PC-3 (cell line): ENCODE data around the gene POLR2E. TPM values are rescaled to one million over a fixed set of nuclear protein-coding genes. Genes with fewer than 3 reads are reported as not detected.

Experiments used
- ATAC-seq: fragments of 200-7000 bp; cut with Tn5 transposase; 2 replicates; pipeline ENCODE4 v1.9.1; 2020; ENCODE audit warnings: mild to moderate bottlenecking, moderate library complexity
- BruUV-seq: library from RNA; stranded (reverse); fragments of 400-500 nt; replicated peaks from 2 replicates; lab custom pipeline; 2021; lab: Mats Ljungman, UMichigan
- CTCF ChIA-PET: fragments of 300-600 bp; sonication (Branson Sonifier 250); formaldehyde crosslinking; loops from one replicate; lab custom pipeline; 2022; ENCODE audit warnings: antibody characterized with exemption; lab: Charles Lee
- POLR2A ChIA-PET: fragments of 300-600 bp; sonication (Branson Sonifier 250); formaldehyde crosslinking; loops from one replicate; lab custom pipeline; 2022; ENCODE audit warnings: antibody characterized with exemption; ENCODE audit not compliant: unreplicated experiment; lab: Charles Lee
- DNase-seq: peaks from one replicate; pipeline ENCODE4 v3.0.0-alpha.2; 2015
- H2AFZ ChIP-seq: fragments of 300-600 bp; sonication (generic); 2 replicates; pipeline ENCODE4 v1.6.0; 2016; ENCODE audit warnings: antibody characterized with exemption, low read length
- H3F3A ChIP-seq: fragments of 300-600 bp; sonication (generic); one replicate; pipeline ENCODE4 v1.6.0; 2017; ENCODE audit warnings: antibody characterized with exemption, low read length, control low read depth, mild to moderate bottlenecking; ENCODE audit not compliant: unreplicated experiment
- H3K27ac ChIP-seq: fragments of 300-600 bp; sonication (generic); 2 replicates; pipeline ENCODE4 v1.5.1; 2016; ENCODE audit warnings: mild to moderate bottlenecking, low read length
- H3K27me3 ChIP-seq: fragments of 300-600 bp; sonication (generic); 2 replicates; pipeline ENCODE4 v1.6.1; 2016; ENCODE audit warnings: low read length, mixed read lengths
- H3K36me3 ChIP-seq: fragments of 300-600 bp; sonication (generic); 2 replicates; pipeline ENCODE4 v1.6.1; 2016; ENCODE audit warnings: low read depth, mixed run types, low read length, mixed read lengths
- H3K4me1 ChIP-seq: fragments of 300-600 bp; sonication (generic); 2 replicates; pipeline ENCODE4 v1.5.1; 2016; ENCODE audit warnings: low read length; ENCODE audit not compliant: insufficient read depth
- H3K4me2 ChIP-seq: fragments of 300-600 bp; sonication (generic); 2 replicates; pipeline ENCODE4 v1.6.0; 2016; ENCODE audit warnings: low read length
- H3K4me3 ChIP-seq: fragments of 300-600 bp; sonication (generic); 2 replicates; pipeline ENCODE4 v1.5.1; 2016; ENCODE audit warnings: mild to moderate bottlenecking, low read length, mixed read lengths
- H3K79me2 ChIP-seq: fragments of 300-600 bp; sonication (generic); 2 replicates; pipeline ENCODE4 v1.6.1; 2017; ENCODE audit warnings: low read length, mixed read lengths
- H3K9ac ChIP-seq: fragments of 300-600 bp; sonication (generic); 2 replicates; pipeline ENCODE4 v1.6.0; 2016; ENCODE audit warnings: mild to moderate bottlenecking, low read length
- H3K9me2 ChIP-seq: fragments of 300-600 bp; sonication (generic); replicated peaks from 2 replicates; pipeline ENCODE4 v1.6.1; 2016; ENCODE audit warnings: mixed run types, low read length, mixed read lengths
- H3K9me3 ChIP-seq: fragments of 300-600 bp; sonication (generic); 2 replicates; pipeline ENCODE4 v1.6.1; 2016; ENCODE audit warnings: low read length, mixed read lengths
- H4K20me1 ChIP-seq: fragments of 300-600 bp; sonication (generic); 2 replicates; pipeline ENCODE4 v1.6.1; 2016; ENCODE audit warnings: low read length, mixed read lengths
- EZH2 ChIP-seq: fragments of 300-600 bp; sonication (generic); IDR thresholded peaks from one replicate; pipeline ENCODE4 v1.6.1; 2017; ENCODE audit warnings: antibody characterized with exemption, mild to moderate bottlenecking, low read length; ENCODE audit not compliant: unreplicated experiment
- EZH2phosphoT487 ChIP-seq: fragments of 300-600 bp; sonication (generic); IDR thresholded peaks from 2 replicates; pipeline ENCODE4 v1.6.1; 2018; ENCODE audit warnings: mild to moderate bottlenecking, antibody characterized with exemption, low read length, borderline replicate concordance
- intact Hi-C: fragments of 100-400 bp; cut with micrococcal nuclease; formaldehyde crosslinking; loops from 2 replicates; pipeline ENCODE4 v1.9.0; 2023
- total RNA-seq: library from RNA; depleted of rRNA; stranded (reverse); fragments of >200 nt; gene quantifications from 2 replicates; pipeline ENCODE4 v1.2.3, GENCODE V29; 2014
- TF ChIP-seq, protein P1 (sequence below): fragments of 300-600 bp; sonication (generic); conservative IDR thresholded peaks from 2 replicates; pipeline ENCODE4 v1.5.1; 2017; ENCODE audit warnings: antibody characterized with exemption, low read depth, mild to moderate bottlenecking, low read length

The POLR2E gene
- total RNA-seq, 1 experiment from 2014 or later, result 375 TPM

DNA sequence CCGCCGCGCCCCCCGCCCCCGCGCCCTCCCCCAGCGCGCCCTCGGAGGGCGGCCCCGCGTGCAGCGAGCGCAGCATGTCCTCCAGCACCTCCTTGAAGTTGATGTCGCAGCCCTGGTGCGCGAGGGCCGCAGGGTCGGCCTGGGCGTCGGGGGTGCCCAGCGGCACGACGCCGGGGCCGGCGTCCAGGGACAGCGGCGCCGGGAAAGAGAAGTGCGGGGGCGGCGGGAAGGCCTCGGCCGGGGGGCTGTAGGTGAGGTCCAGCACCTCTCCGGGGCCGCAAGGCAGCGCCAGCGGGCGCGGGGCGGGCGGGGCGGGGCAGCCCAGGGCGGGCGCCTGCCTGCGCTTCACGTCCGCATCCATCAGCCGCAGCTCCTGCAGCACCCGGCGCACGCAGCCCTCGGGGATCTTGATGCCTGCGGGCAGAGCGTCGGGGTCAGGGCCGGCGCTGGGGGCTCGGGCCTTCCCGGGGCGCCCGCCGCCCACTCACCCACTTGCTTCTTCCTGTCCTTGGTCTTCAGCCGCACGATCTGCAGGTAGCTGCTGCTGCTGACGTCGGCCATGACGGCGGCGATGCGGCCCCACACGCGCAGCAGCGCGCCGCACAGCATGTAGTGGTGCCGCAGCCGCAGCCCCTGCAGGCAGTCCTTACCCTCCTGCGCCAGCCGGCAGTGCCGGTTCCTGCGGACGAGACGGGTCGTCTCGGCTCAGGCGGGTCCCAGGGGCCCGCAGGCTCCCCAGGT lies 13.3 kb upstream of the POLR2E start:
- ChIA-PET CTCF (no interaction called here), POLR2A (no interaction called here)
- Histone ChIP-seq H3K9me3 (no peaks in the 10 kb centered on the region), H3K27ac (no peak overlapping the region), H4K20me1 (peaks cover 3% of the 10 kb centered on the region; the same call in 1 of the 2 replicates), H3K9ac (no peak overlapping the region), H3K4me2 (no peak overlapping the region), H3K9me2 (no peaks in the 10 kb centered on the region), H3F3A (peaks cover 4% of the 10 kb centered on the region), H3K36me3 (no peaks in the 10 kb centered on the region; the same call in 1 of the 2 replicates), H3K27me3 (no peaks in the 10 kb centered on the region), H3K4me1 (peaks cover 5% of the 10 kb centered on the region), H3K4me3 (no peak overlapping the region), H3K79me2 (peaks cover 6% of the 10 kb centered on the region; the same call in 1 of the 2 replicates), H2AFZ (no peak overlapping the region)
- intact Hi-C loops, result loop anchor here (10.0 kb wide), 1 partner anchor 66 kb away; the partner anchor contains the start of gene SBNO2
- DNase-seq, result no peak
- ATAC-seq, result no peak
- BruUV-seq, result no TSS peak
- TF ChIP-seq EZH2, result no peak
- TF ChIP-seq, protein P1, sequence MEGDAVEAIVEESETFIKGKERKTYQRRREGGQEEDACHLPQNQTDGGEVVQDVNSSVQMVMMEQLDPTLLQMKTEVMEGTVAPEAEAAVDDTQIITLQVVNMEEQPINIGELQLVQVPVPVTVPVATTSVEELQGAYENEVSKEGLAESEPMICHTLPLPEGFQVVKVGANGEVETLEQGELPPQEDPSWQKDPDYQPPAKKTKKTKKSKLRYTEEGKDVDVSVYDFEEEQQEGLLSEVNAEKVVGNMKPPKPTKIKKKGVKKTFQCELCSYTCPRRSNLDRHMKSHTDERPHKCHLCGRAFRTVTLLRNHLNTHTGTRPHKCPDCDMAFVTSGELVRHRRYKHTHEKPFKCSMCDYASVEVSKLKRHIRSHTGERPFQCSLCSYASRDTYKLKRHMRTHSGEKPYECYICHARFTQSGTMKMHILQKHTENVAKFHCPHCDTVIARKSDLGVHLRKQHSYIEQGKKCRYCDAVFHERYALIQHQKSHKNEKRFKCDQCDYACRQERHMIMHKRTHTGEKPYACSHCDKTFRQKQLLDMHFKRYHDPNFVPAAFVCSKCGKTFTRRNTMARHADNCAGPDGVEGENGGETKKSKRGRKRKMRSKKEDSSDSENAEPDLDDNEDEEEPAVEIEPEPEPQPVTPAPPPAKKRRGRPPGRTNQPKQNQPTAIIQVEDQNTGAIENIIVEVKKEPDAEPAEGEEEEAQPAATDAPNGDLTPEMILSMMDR, result no peak
- TF ChIP-seq EZH2phosphoT487, result no peak

DNA sequence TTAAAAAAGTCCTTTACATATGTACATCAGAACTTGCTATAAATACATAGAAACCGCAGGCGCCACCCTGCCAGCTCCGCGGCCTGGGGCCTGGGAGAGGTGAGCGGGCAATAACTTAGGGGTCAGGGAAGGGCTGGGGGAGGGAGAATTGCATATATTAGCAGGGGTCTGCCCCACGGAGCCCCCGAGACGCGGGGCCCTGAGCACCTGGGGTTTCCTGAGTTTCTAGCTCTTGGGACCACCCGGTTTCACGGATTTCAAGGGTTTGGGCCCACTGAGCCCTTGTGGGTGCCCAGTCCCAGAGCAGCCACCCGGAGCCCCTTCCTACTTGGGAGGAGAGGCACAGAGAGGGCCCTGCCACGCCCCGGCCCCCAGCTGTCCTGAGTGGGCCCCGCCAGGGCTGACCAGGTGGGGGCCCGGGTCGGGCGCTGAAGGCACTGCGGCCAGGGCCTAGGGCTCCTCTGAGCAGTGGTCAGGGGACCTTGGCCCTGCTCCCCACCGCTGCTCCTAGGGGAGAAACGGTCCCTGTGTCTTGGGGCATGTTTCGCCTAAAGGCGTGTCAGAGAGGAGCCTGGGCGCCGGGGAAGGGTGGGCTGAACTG lies 12.6 kb upstream of the POLR2E start:
- peaks cover 6% of the 10 kb centered on the region; the same call in 1 of the 2 replicates for H3K79me2 ChIP-seq
- H3K27me3 ChIP-seq, result no peaks in the 10 kb centered on the region
- H3K9me3 ChIP-seq, result no peaks in the 10 kb centered on the region
- H3K4me2 ChIP-seq, result no peak overlapping the region
- H3K4me1 ChIP-seq, result peaks cover 12% of the 10 kb centered on the region
- DNase-seq (no peak), ATAC-seq (no peak)
- no peak overlapping the region for H2AFZ ChIP-seq
- TF ChIP-seq EZH2 (no peak), EZH2phosphoT487 (no peak)
- TF ChIP-seq, protein P1, result no peak
- no peaks in the 10 kb centered on the region; the same call in 1 of the 2 replicates for H3K36me3 ChIP-seq
- BruUV-seq, result no TSS peak
- H3K9me2 ChIP-seq, result no peaks in the 10 kb centered on the region
- no peak overlapping the region for H3K27ac ChIP-seq
- peaks cover 3% of the 10 kb centered on the region; the same call in 1 of the 2 replicates for H4K20me1 ChIP-seq
- H3K4me3 ChIP-seq, result no peak overlapping the region
- peaks cover 4% of the 10 kb centered on the region for H3F3A ChIP-seq
- intact Hi-C loops, result loop anchor here (10.0 kb wide), 1 partner anchor 67 kb away; the partner anchor contains the start of gene SBNO2
- POLR2A ChIA-PET, result no interaction called here
- CTCF ChIA-PET, result no interaction called here
- H3K9ac ChIP-seq, result no peak overlapping the region
